Naive thymus-derived CD4-positive, alpha-beta T cell (primary cell): ENCODE data around the gene FAM117A. TPM values are rescaled to one million over a fixed set of nuclear protein-coding genes. Genes with fewer than 3 reads are reported as not detected.
A peak's percentile ranks its signal among the peaks of the same experiment; 100 is the strongest.

Experiments
- ATAC-seq: fragments of 150-1000 bp; cut with Tn5 transposase; 2 replicates; pipeline ENCODE4 v1.10.0; 2021; ENCODE audit warnings: mild to moderate bottlenecking, moderate library complexity
- CTCF ChIA-PET: fragments of 350-600 bp; sonication (Branson Sonifier 250); formaldehyde crosslinking; loops from one replicate; lab custom pipeline; 2021; ENCODE audit warnings: antibody characterized with exemption; lab: Charles Lee
- POLR2A ChIA-PET: fragments of 350-600 bp; sonication (Branson Sonifier 250); formaldehyde crosslinking; loops from one replicate; lab custom pipeline; 2021; ENCODE audit warnings: antibody characterized with exemption, inconsistent platforms; lab: Charles Lee
- DNase-seq, 9 donors: peaks; one replicate each; pipeline versions ENCODE4 v3.0.0 to v3.0.0-alpha.2; 2020 to 2022; ENCODE audit warnings: mixed read lengths in 1 of 9
- H3K27ac ChIP-seq: one replicate; pipeline ENCODE4 v1.7.0; 2013; ENCODE audit warnings: mild to moderate bottlenecking, low read depth, low read length, moderate library complexity
- H3K27me3 ChIP-seq, 2 donors: one replicate each; pipeline ENCODE4 v1.7.0; 2013; ENCODE audit warnings: low read length in 2 of 2, mild to moderate bottlenecking in 2 of 2, moderate library complexity in 2 of 2; ENCODE audit not compliant: control insufficient read depth in 2 of 2, insufficient read depth in 2 of 2
- H3K36me3 ChIP-seq, 3 experiments: 1 replicate in 2 of 3; 2 replicates in 1 of 3; pipeline ENCODE4 v1.7.0; 2013; ENCODE audit warnings: low read length in 3 of 3, mild to moderate bottlenecking in 3 of 3, moderate library complexity in 1 of 3; ENCODE audit not compliant: insufficient read depth in 3 of 3, control insufficient read depth in 2 of 3
- H3K4me1 ChIP-seq, 2 donors: one replicate each; pipeline ENCODE4 v1.7.0; 2013; ENCODE audit warnings: low read length in 2 of 2, mild to moderate bottlenecking in 2 of 2, moderate library complexity in 1 of 2; ENCODE audit not compliant: control insufficient read depth in 2 of 2, insufficient read depth in 2 of 2
- H3K4me3 ChIP-seq: 2 replicates; pipeline ENCODE4 v1.7.0; 2013; ENCODE audit warnings: mild to moderate bottlenecking, low read length
- H3K9me3 ChIP-seq, 3 experiments: 1 replicate in 2 of 3; 2 replicates in 1 of 3; pipeline ENCODE4 v1.7.0; 2013; ENCODE audit warnings: low read length in 3 of 3; ENCODE audit not compliant: control insufficient read depth in 2 of 3
- H3K27ac Mint-ChIP-seq, 9 donors: one replicate each; pipeline ENCODE4 v1.8.0; 2020 to 2022; ENCODE audit warnings: mixed read lengths in 9 of 9, mild to moderate bottlenecking in 8 of 9, moderate library complexity in 5 of 9, inconsistent platforms in 2 of 9
- H3K27me3 Mint-ChIP-seq, 5 donors: one replicate each; pipeline ENCODE4 v1.8.0; 2021 to 2022; ENCODE audit warnings: mixed read lengths in 5 of 5, mild to moderate bottlenecking in 1 of 5
- H3K36me3 Mint-ChIP-seq, 5 donors: one replicate each; pipeline ENCODE4 v1.8.0; 2020 to 2022; ENCODE audit warnings: mixed read lengths in 5 of 5, mild to moderate bottlenecking in 3 of 5, inconsistent platforms in 1 of 5
- H3K4me1 Mint-ChIP-seq, 7 donors: one replicate each; pipeline ENCODE4 v1.8.0; 2020 to 2022; ENCODE audit warnings: mixed read lengths in 7 of 7, mild to moderate bottlenecking in 3 of 7, inconsistent platforms in 1 of 7
- H3K4me3 Mint-ChIP-seq, 10 donors: one replicate each; pipeline ENCODE4 v1.8.0; 2020 to 2022; ENCODE audit warnings: mild to moderate bottlenecking in 10 of 10, mixed read lengths in 10 of 10, moderate library complexity in 6 of 10, inconsistent platforms in 2 of 10
- H3K9me3 Mint-ChIP-seq, 11 donors: one replicate each; pipeline ENCODE4 v1.8.0; 2020 to 2022; ENCODE audit warnings: mixed read lengths in 11 of 11, mild to moderate bottlenecking in 4 of 11, inconsistent platforms in 1 of 11, moderate library complexity in 1 of 11
- intact Hi-C, 2 donors: fragments of 100-400 bp; cut with micrococcal nuclease; formaldehyde crosslinking; loops; one replicate each; pipeline ENCODE4 v1.15.1; 2023
- polyA plus RNA-seq, 2 donors: library from polyadenylated mRNA; unstranded; fragments of 300-500 nt; fragmentation: Illumina TruSeq; gene quantifications; one replicate each; pipeline ENCODE4 v1.2.3, GENCODE V29; 2021
- total RNA-seq, 6 experiments: library from RNA in 5 of 6; stranded (reverse) in 5 of 6; gene quantifications; 1 replicate in 5 of 6; 2 replicates in 1 of 6; pipeline ENCODE4 v1.2.3 and lab custom pipeline; 2021 to 2026

The FAM117A gene
- total and polyA plus RNA-seq, 7 experiments from 2014 or later = 31.8 to 99.1 (median 58.5) TPM

- H3K36me3 Mint-ChIP-seq = peaks cover 5 to 32% (median 13%) of the 10 kb centered on the region in 5 donors
- intact Hi-C loops = loop anchor here (1.0 to 5.0 kb wide), 11 partner anchors 12 to 293 kb away; partner anchors contain the start of genes FAM117A (in 2 of the 2), KAT7 (in 2 of the 2), SPOP (in 2 of the 2) and DLX3 (in 1 of the 2)
- CTCF ChIA-PET = interaction anchor here (0.6 to 3.5 kb wide), 23 partner anchors 8 to 575 kb away, joined by 3 to 25 read pairs (median 5); partner anchors contain the start of genes FAM117A and KAT7
- peak within 1 kb of the TSS; percentile 94 for H3K27ac ChIP-seq
- POLR2A ChIA-PET = interaction anchor here (0.5 to 6.6 kb wide), 28 partner anchors 12 to 143 kb away, joined by 3 to 95 read pairs (median 6); partner anchors contain the start of genes FAM117A and KAT7
- H3K4me3 ChIP-seq = peak within 1 kb of the TSS; percentile 96
- H3K9me3 Mint-ChIP-seq = no peaks in the 10 kb centered on the region
- peaks cover 22 to 27% of the 10 kb centered on the region in 2 donors for H3K4me1 ChIP-seq
- H3K4me3 Mint-ChIP-seq = peak within 1 kb of the TSS; percentile 91 to 97 (median 96)
- H3K9me3 ChIP-seq = no peaks in the 10 kb centered on the region
- peak; percentile 98 for ATAC-seq
- H3K27ac Mint-ChIP-seq = peak within 1 kb of the TSS; percentile 89 to 99 (median 96)
- H3K36me3 ChIP-seq = peaks cover 19 to 64% (median 21%) of the 10 kb centered on the region in 3 experiments
- no peaks in the 10 kb centered on the region for H3K27me3 ChIP-seq
- no peaks in the 10 kb centered on the region for H3K27me3 Mint-ChIP-seq
- DNase-seq = peak; percentile 89 to 99 (median 97)
- H3K4me1 Mint-ChIP-seq = peaks cover 30 to 47% (median 42%) of the 10 kb centered on the region in 7 donors
Observed at GRCh38 chr17:49707608-49708514, 56.1 kb downstream of the FAM117A start, which contains the start of gene SLC35B1. Gene SLC35B1, minus strand, starts transcription at chr17:49707964. Its CDS starts 131 bp downstream, at chr17:49707833.

GRCh38 chr17:49707246-49707607, 56.7 kb downstream of the FAM117A start:
- Histone ChIP-seq H3K9me3 (no peaks in the 10 kb centered on the region), H3K4me1 (peaks cover 22 to 27% of the 10 kb centered on the region in 2 donors), H3K36me3 (peaks cover 22 to 65% (median 24%) of the 10 kb centered on the region in 3 experiments), H3K27ac (peak overlapping the region; percentile 94), H3K4me3 (peak overlapping the region; percentile 96), H3K27me3 (no peaks in the 10 kb centered on the region)
- ChIA-PET POLR2A (interaction anchor here (0.5 to 6.6 kb wide), 15 partner anchors 11 to 144 kb away, joined by 3 to 95 read pairs (median 10); partner anchors contain the start of genes FAM117A and KAT7), CTCF (interaction anchor here (0.6 to 3.5 kb wide), 12 partner anchors 11 to 111 kb away, joined by 3 to 25 read pairs (median 6); partner anchors contain the start of gene KAT7)
- H3K4me3 Mint-ChIP-seq = peak overlapping the region; percentile 91 to 97 (median 96)
- peaks cover 30 to 47% (median 42%) of the 10 kb centered on the region in 7 donors for H3K4me1 Mint-ChIP-seq
- H3K36me3 Mint-ChIP-seq = peaks cover 5 to 36% (median 13%) of the 10 kb centered on the region in 5 donors
- intact Hi-C loops = loop anchor here (1.0 to 5.0 kb wide), 2 partner anchors 144 to 290 kb away; partner anchors contain the start of gene DLX3 (in 1 of the 2)
- no peaks in the 10 kb centered on the region for H3K27me3 Mint-ChIP-seq
- H3K27ac Mint-ChIP-seq = peak overlapping the region; percentile 89 to 99 (median 96)
- H3K9me3 Mint-ChIP-seq = no peaks in the 10 kb centered on the region
- ATAC-seq (no peak), DNase-seq (peak in 6 of 9 donors; percentile 20 to 63 (median 34))

GRCh38 chr17:49705254-49705653, 58.7 kb downstream of the FAM117A start:
- Mint-ChIP-seq H3K4me3 (peak overlapping the region; percentile 11 to 97 (median 67)), H3K27me3 (no peaks in the 10 kb centered on the region), H3K9me3 (no peaks in the 10 kb centered on the region), H3K27ac (peak overlapping the region in 8 of 9 donors; percentile 18 to 93 (median 81)), H3K4me1 (peaks cover 29 to 50% (median 44%) of the 10 kb centered on the region in 7 donors), H3K36me3 (peaks cover 5 to 25% (median 8%) of the 10 kb centered on the region in 5 donors)
- H3K27ac ChIP-seq = peak overlapping the region; percentile 4
- no peaks in the 10 kb centered on the region for H3K9me3 ChIP-seq
- H3K36me3 ChIP-seq = peaks cover 24 to 67% (median 31%) of the 10 kb centered on the region in 3 experiments
- H3K4me1 ChIP-seq = peaks cover 22 to 27% of the 10 kb centered on the region in 2 donors
- intact Hi-C loops = loop anchor here in 1 of 2 donors (5.0 kb wide), 1 partner anchor 292 kb away; the partner anchor contains the start of gene DLX3
- DNase-seq = no peak
- no peak overlapping the region for H3K4me3 ChIP-seq
- POLR2A ChIA-PET = interaction anchor here (1.3 to 6.6 kb wide), 5 partner anchors 9 to 129 kb away, joined by 3 to 95 read pairs (median 4); partner anchors contain the start of genes FAM117A and NXPH3
- CTCF ChIA-PET = interaction anchor here (0.8 to 2.9 kb wide), 5 partner anchors 9 to 135 kb away, joined by 3 to 15 read pairs (median 5); no protein-coding TSS in a partner anchor
- no peak for ATAC-seq
- no peaks in the 10 kb centered on the region for H3K27me3 ChIP-seq

GRCh38 chr17:49703557-49704277, 60.2 kb downstream of the FAM117A start:
- H3K27ac ChIP-seq = no peak overlapping the region
- ATAC-seq (no peak), DNase-seq (peak in 2 of 9 donors; percentile 12 to 15)
- H3K27me3 Mint-ChIP-seq = no peaks in the 10 kb centered on the region
- ChIA-PET POLR2A (interaction anchor here (0.8 to 1.6 kb wide), 5 partner anchors 8 to 513 kb away, joined by 3 to 5 read pairs (median 4); partner anchors contain the start of gene FAM117A), CTCF (interaction anchor here (0.5 to 3.1 kb wide), 11 partner anchors 8 to 361 kb away, joined by 3 to 15 read pairs (median 3); no protein-coding TSS in a partner anchor)
- H3K27me3 ChIP-seq = no peaks in the 10 kb centered on the region
- peaks cover 29 to 53% (median 43%) of the 10 kb centered on the region in 7 donors for H3K4me1 Mint-ChIP-seq
- intact Hi-C loops = no loop called here
- no peaks in the 10 kb centered on the region for H3K9me3 Mint-ChIP-seq
- H3K4me3 ChIP-seq = no peak overlapping the region
- H3K27ac Mint-ChIP-seq = peak overlapping the region in 2 of 9 donors; percentile 25 to 28
- H3K36me3 ChIP-seq = peaks cover 24 to 71% (median 31%) of the 10 kb centered on the region in 3 experiments
- no peaks in the 10 kb centered on the region for H3K9me3 ChIP-seq
- peaks cover 9 to 29% (median 15%) of the 10 kb centered on the region in 5 donors for H3K36me3 Mint-ChIP-seq
- peak overlapping the region in 1 of 10 donors; percentile 51 for H3K4me3 Mint-ChIP-seq
- peaks cover 18 to 24% of the 10 kb centered on the region in 2 donors for H3K4me1 ChIP-seq

- Histone ChIP-seq H3K27ac (no peak overlapping the region), H3K9me3 (no peaks in the 10 kb centered on the region), H3K36me3 (peaks cover 24 to 64% (median 31%) of the 10 kb centered on the region in 3 experiments), H3K4me1 (peaks cover 9 to 12% of the 10 kb centered on the region in 2 donors), H3K27me3 (no peaks in the 10 kb centered on the region), H3K4me3 (no peak overlapping the region)
- no peaks in the 10 kb centered on the region for H3K27me3 Mint-ChIP-seq
- DNase-seq = no peak
- POLR2A ChIA-PET = interaction anchor here (1.1 to 2.8 kb wide), 4 partner anchors 10 to 63 kb away, joined by 3 to 9 read pairs (median 5); partner anchors contain the start of gene FAM117A
- H3K36me3 Mint-ChIP-seq = peaks cover 9 to 29% (median 15%) of the 10 kb centered on the region in 5 donors
- H3K4me1 Mint-ChIP-seq = peaks cover 17 to 39% (median 27%) of the 10 kb centered on the region in 7 donors
- no peak overlapping the region for H3K4me3 Mint-ChIP-seq
- ATAC-seq = no peak
- CTCF ChIA-PET = no interaction called here
- no peaks in the 10 kb centered on the region for H3K9me3 Mint-ChIP-seq
- peak overlapping the region in 3 of 9 donors; percentile 12 to 54 (median 46) for H3K27ac Mint-ChIP-seq
- intact Hi-C loops = no loop called here
Observed at GRCh38 chr17:49700960-49701359, 63.0 kb downstream of the FAM117A start.
